Liver (tissue), 9 donors: ENCODE measurements around the gene MUS81. TPM values are rescaled to one million over a fixed set of nuclear protein-coding genes. Genes with fewer than 3 reads are reported as not detected.

Experiments used
- DNase-seq: peaks from one replicate; pipeline ENCODE4 v3.0.0-alpha.2; 2017; ENCODE audit warnings: low spot score
- H3K27ac ChIP-seq, 2 donors: one replicate each; pipeline ENCODE4 v1.7.0; 2013; ENCODE audit warnings: inconsistent platforms in 2 of 2, low read length in 2 of 2, control low read depth in 1 of 2, low read depth in 1 of 2, mild to moderate bottlenecking in 1 of 2
- H3K27me3 ChIP-seq, 4 donors: one replicate each; pipeline versions ENCODE4 v1.6.1 to v1.7.0; 2013; ENCODE audit warnings: low read length in 3 of 4, inconsistent platforms in 1 of 4, mild to moderate bottlenecking in 1 of 4, moderate library complexity in 1 of 4; ENCODE audit not compliant: control insufficient read depth in 4 of 4, insufficient read depth in 4 of 4
- H3K36me3 ChIP-seq, 4 donors: one replicate each; pipeline versions ENCODE4 v1.6.1 to v1.7.0; 2013; ENCODE audit warnings: low read length in 3 of 4, mild to moderate bottlenecking in 3 of 4, low read depth in 1 of 4, moderate library complexity in 1 of 4; ENCODE audit not compliant: control insufficient read depth in 4 of 4, insufficient read depth in 3 of 4
- H3K4me1 ChIP-seq, 4 donors: one replicate each; pipeline versions ENCODE4 v1.6.1 to v1.7.0; 2013; ENCODE audit warnings: low read length in 3 of 4, mild to moderate bottlenecking in 3 of 4, moderate library complexity in 1 of 4; ENCODE audit not compliant: control insufficient read depth in 4 of 4, insufficient read depth in 4 of 4
- H3K4me3 ChIP-seq, 3 donors: one replicate each; pipeline versions ENCODE4 v1.6.1 to v1.7.0; 2013; ENCODE audit warnings: low read length in 3 of 3, control low read depth in 1 of 3, low read depth in 1 of 3, mild to moderate bottlenecking in 1 of 3
- H3K9ac ChIP-seq, 2 donors: one replicate each; pipeline ENCODE4 v1.7.0; 2013; ENCODE audit warnings: low read length in 2 of 2, mild to moderate bottlenecking in 2 of 2, moderate library complexity in 2 of 2, control low read depth in 1 of 2, low read depth in 1 of 2
- H3K9me3 ChIP-seq, 4 donors: one replicate each; pipeline versions ENCODE4 v1.6.1 to v1.7.0; 2013; ENCODE audit warnings: low read length in 3 of 4; ENCODE audit not compliant: control insufficient read depth in 4 of 4
- GABPA ChIP-seq, 2 donors: IDR thresholded peaks in 1 of 2; conservative IDR thresholded peaks in 1 of 2; 2 replicates each; pipeline ENCODE4 v1.6.1; 2016; ENCODE audit warnings: antibody characterized with exemption in 2 of 2, mild to moderate bottlenecking in 1 of 2, moderate library complexity in 1 of 2
- HNF4A ChIP-seq, 2 donors: conservative IDR thresholded peaks; 2 replicates each; pipeline ENCODE4 v1.6.1; 2016; ENCODE audit warnings: antibody characterized with exemption in 2 of 2, mild to moderate bottlenecking in 2 of 2
- HNF4G ChIP-seq: IDR thresholded peaks from 2 replicates; pipeline ENCODE4 v1.6.1; 2016; ENCODE audit warnings: antibody characterized with exemption
- MAX ChIP-seq: IDR thresholded peaks from 2 replicates; pipeline ENCODE4 v1.6.1; 2016; ENCODE audit warnings: antibody characterized with exemption
- NR2F2 ChIP-seq: IDR thresholded peaks from 2 replicates; pipeline ENCODE4 v1.6.1; 2016; ENCODE audit warnings: antibody characterized with exemption
- RXRA ChIP-seq, 2 donors: IDR thresholded peaks; 2 replicates each; pipeline ENCODE4 v1.6.1; 2017 to 2018; ENCODE audit warnings: antibody characterized with exemption in 2 of 2, mild to moderate bottlenecking in 1 of 2
- SP1 ChIP-seq: IDR thresholded peaks from 2 replicates; pipeline ENCODE4 v1.6.1; 2018; ENCODE audit warnings: antibody characterized with exemption, mild to moderate bottlenecking
- YY1 ChIP-seq: IDR thresholded peaks from 2 replicates; pipeline ENCODE4 v1.6.1; 2016; ENCODE audit warnings: antibody characterized with exemption, mild to moderate bottlenecking
- ZBTB33 ChIP-seq: IDR thresholded peaks from 2 replicates; pipeline ENCODE4 v1.6.1; 2016; ENCODE audit warnings: antibody characterized with exemption
- WGBS: extraction: QIAGEN DNeasy Blood & Tissue Kit; methylation state at CpG from one replicate; pipeline ENCODE4 v1.1.7; 2013; 5-methylcytosine and 5-hydroxymethylcytosine counted together
- polyA plus RNA-seq, 2 donors: library from polyadenylated mRNA; stranded (reverse) in 1 of 2; unstranded in 1 of 2; fragments of 200-250 nt in 1 of 2; fragments of >200 nt in 1 of 2; fragmentation: Nextera tagmentation in 1 of 2; extraction: Ambion mirVana in 1 of 2; gene quantifications; one replicate each; pipeline versions ENCODE4 v1.2.1 to v1.2.3, GENCODE V29; 2013 to 2015
- total RNA-seq, 2 donors: library from RNA; depleted of rRNA; stranded (reverse); fragments of >200 nt; gene quantifications; one replicate each; pipeline ENCODE4 v1.2.3, GENCODE V29; 2014
- TF ChIP-seq, protein P1 (sequence below): IDR thresholded peaks from 2 replicates; pipeline ENCODE4 v1.6.1; 2016; ENCODE audit warnings: antibody characterized with exemption, mild to moderate bottlenecking
- donor health status: healthy.
- donor health status: healthy.
- donor health status: healthy.
- donor health status: healthy.
- donor health status: healthy.

The MUS81 gene
- total and polyA plus RNA-seq, 4 donors: 11.0 to 24.7 (median 16.5) TPM

DNA sequence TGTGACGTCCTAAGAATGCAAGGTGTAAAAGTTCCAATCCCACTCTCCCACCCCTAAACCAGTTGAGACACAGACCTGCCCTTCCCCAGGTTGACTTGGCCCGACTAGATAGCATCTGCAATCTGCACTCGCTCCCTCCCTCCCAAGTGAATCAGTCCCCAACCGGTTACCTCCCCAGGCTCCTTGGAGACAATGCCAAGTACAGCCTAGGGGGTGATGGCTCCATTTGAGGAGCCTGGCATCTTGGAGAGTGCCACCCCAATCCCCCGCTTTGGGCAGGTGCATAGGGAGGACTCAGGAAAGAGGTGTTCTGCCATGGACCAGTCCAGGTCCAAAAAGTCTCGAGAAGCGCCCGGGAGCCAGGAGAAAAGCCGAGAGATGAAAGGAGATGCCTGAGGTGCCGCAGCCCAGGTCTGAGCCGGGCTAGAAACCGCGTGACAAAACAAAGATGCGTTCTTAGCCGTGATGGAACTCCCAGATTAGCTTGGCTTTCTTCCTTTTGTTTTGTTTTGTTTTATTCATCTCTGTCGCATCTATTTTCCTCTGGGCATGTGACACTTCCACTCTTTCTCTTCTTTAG is 45.2 kb upstream of the MUS81 start:
- DNase-seq: no peak
- Histone ChIP-seq H3K9me3 (no peaks in the 10 kb centered on the region), H3K4me1 (peaks cover 0 to 11% (median 6%) of the 10 kb centered on the region in 4 donors), H3K36me3 (no peaks in the 10 kb centered on the region), H3K27me3 (no peaks in the 10 kb centered on the region), H3K9ac (no peak overlapping the region), H3K4me3 (no peak overlapping the region), H3K27ac (no peak overlapping the region)
- WGBS: 91% methylated on average over 16 of the region's 16 CpGs
- TF ChIP-seq, protein P1, sequence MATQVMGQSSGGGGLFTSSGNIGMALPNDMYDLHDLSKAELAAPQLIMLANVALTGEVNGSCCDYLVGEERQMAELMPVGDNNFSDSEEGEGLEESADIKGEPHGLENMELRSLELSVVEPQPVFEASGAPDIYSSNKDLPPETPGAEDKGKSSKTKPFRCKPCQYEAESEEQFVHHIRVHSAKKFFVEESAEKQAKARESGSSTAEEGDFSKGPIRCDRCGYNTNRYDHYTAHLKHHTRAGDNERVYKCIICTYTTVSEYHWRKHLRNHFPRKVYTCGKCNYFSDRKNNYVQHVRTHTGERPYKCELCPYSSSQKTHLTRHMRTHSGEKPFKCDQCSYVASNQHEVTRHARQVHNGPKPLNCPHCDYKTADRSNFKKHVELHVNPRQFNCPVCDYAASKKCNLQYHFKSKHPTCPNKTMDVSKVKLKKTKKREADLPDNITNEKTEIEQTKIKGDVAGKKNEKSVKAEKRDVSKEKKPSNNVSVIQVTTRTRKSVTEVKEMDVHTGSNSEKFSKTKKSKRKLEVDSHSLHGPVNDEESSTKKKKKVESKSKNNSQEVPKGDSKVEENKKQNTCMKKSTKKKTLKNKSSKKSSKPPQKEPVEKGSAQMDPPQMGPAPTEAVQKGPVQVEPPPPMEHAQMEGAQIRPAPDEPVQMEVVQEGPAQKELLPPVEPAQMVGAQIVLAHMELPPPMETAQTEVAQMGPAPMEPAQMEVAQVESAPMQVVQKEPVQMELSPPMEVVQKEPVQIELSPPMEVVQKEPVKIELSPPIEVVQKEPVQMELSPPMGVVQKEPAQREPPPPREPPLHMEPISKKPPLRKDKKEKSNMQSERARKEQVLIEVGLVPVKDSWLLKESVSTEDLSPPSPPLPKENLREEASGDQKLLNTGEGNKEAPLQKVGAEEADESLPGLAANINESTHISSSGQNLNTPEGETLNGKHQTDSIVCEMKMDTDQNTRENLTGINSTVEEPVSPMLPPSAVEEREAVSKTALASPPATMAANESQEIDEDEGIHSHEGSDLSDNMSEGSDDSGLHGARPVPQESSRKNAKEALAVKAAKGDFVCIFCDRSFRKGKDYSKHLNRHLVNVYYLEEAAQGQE: no peak
- TF ChIP-seq ZBTB33 (no peak), NR2F2 (no peak), YY1 (no peak), HNF4A (conservative IDR thresholded peaks at IDR 0.05) (no peak)

- H3K27ac ChIP-seq: no peak overlapping the region
- no peak overlapping the region for H3K9ac ChIP-seq
- DNase-seq: no peak
Measured at GRCh38 chr11:65816696-65817095, 43.5 kb upstream of the MUS81 start.

DNA sequence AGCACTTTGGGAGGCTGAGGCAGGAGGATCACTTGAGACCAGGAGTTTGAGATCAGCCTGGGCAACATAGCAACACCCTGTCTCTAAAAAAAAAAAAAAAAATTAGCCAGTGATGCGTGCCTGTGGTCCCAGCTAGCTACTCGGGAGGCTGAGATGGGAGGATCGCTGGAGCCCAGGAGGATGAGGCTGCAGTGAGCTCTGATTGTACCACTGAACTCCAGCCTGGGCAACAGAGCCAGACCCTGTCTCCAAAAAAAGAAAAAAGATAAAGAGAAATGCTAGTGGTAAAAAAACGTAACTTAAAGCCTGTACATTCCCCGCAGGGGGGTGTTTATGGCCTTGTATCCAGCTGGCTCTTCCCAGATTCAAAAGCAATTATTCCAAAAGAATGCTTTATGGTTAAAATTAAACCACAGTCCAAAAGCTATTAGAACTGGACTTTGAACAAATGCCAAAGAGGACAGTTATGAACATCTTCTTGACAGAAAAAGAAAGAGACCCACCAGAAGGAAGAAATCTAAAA is 42.9 kb upstream of the MUS81 start:
- Histone ChIP-seq H3K36me3 (no peaks in the 10 kb centered on the region), H3K27ac (peak overlapping the region; percentile 62 to 80), H3K4me1 (peaks cover 0 to 16% (median 11%) of the 10 kb centered on the region in 4 donors), H3K27me3 (no peaks in the 10 kb centered on the region), H3K9me3 (no peaks in the 10 kb centered on the region), H3K9ac (peak overlapping the region; percentile 54 to 89), H3K4me3 (peak overlapping the region; percentile 62 to 75 (median 64))
- no peak for DNase-seq
- WGBS: 67% methylated on average over 5 of the region's 5 CpGs
- TF ChIP-seq HNF4G (no peak), YY1 (no peak), MAX (no peak)
- TF ChIP-seq, protein P1: no peak

More at GRCh38 chr11:65816696-65817095, 43.5 kb upstream of the MUS81 start:
- 97% methylated on average over 3 of the region's 3 CpGs for WGBS
- Histone ChIP-seq H3K9me3 (no peaks in the 10 kb centered on the region), H3K4me3 (no peak overlapping the region), H3K4me1 (peaks cover 0 to 16% (median 11%) of the 10 kb centered on the region in 4 donors), H3K27me3 (no peaks in the 10 kb centered on the region), H3K36me3 (no peaks in the 10 kb centered on the region)
- TF ChIP-seq MAX (no peak), RXRA (IDR thresholded peaks at IDR 0.05) (no peak), SP1 (no peak), GABPA (IDR thresholded peaks at IDR 0.05 in 1 of 2, conservative IDR thresholded peaks at IDR 0.05 in 1 of 2) (no peak)
